Osteoblast (primary cell): ENCODE results near the gene RUNX2. TPM values are rescaled to one million over a fixed set of nuclear protein-coding genes. Genes with fewer than 3 reads are reported as not detected.
A peak's percentile ranks its signal among the peaks of the same experiment; 100 is the strongest.
"Not testable (repeated sequence)": the region's sequence is repeated elsewhere in the genome, so short reads cannot be mapped to it uniquely, and the experiment has no call there.

Experiments used
- DNase-seq: peaks from one replicate; pipeline ENCODE4 v3.0.0; 2011; ENCODE audit warnings: low spot score, mixed read lengths; ENCODE audit not compliant: insufficient read length; ENCODE audit errors: missing footprints
- H2AFZ ChIP-seq: 2 replicates; pipeline ENCODE4 v1.6.0; 2011; ENCODE audit warnings: mild to moderate bottlenecking, low read length
- H3K27ac ChIP-seq: 2 replicates; pipeline ENCODE4 v1.5.1; 2011; ENCODE audit warnings: mild to moderate bottlenecking, low read depth, low read length, moderate library complexity
- H3K27me3 ChIP-seq: 2 replicates; pipeline ENCODE4 v1.6.0; 2012; ENCODE audit warnings: mild to moderate bottlenecking, control low read depth, inconsistent platforms, low read length, moderate library complexity; ENCODE audit not compliant: insufficient read depth
- H3K36me3 ChIP-seq: 2 replicates; pipeline ENCODE4 v1.5.1; 2011; ENCODE audit warnings: mild to moderate bottlenecking, low read length, control low read depth, moderate library complexity; ENCODE audit not compliant: insufficient read depth
- H3K4me1 ChIP-seq: 2 replicates; pipeline ENCODE4 v1.5.1; 2011; ENCODE audit warnings: mild to moderate bottlenecking, low read length, control low read depth, moderate library complexity; ENCODE audit not compliant: insufficient read depth
- H3K4me2 ChIP-seq: 2 replicates; pipeline ENCODE4 v1.6.0; 2011; ENCODE audit warnings: mild to moderate bottlenecking, low read length; ENCODE audit not compliant: insufficient read depth
- H3K4me3 ChIP-seq: fragments of 200-600 bp; sonication (generic); 3 replicates; pipeline ENCODE4 v1.5.1; 2012; ENCODE audit warnings: mild to moderate bottlenecking, low read length, inconsistent platforms; ENCODE audit not compliant: insufficient read depth
- H3K79me2 ChIP-seq: 2 replicates; pipeline ENCODE4 v1.6.0; 2012; ENCODE audit warnings: mild to moderate bottlenecking, low read length, control low read depth, inconsistent platforms; ENCODE audit not compliant: insufficient read depth
- H3K9me3 ChIP-seq: 2 replicates; pipeline ENCODE4 v1.5.1; 2011; ENCODE audit warnings: low read depth, low read length, control low read depth
- H4K20me1 ChIP-seq: 2 replicates; pipeline ENCODE4 v1.6.0; 2012; ENCODE audit warnings: mild to moderate bottlenecking, low read length, control low read depth; ENCODE audit not compliant: insufficient read depth
- CTCF ChIP-seq: IDR thresholded peaks from 2 replicates; pipeline ENCODE4 v1.5.1; 2011; ENCODE audit warnings: mild to moderate bottlenecking, low read depth, low read length, moderate library complexity; ENCODE audit errors: extremely low read depth
- total RNA-seq: library from RNA; depleted of rRNA; stranded (reverse); fragments of >200 nt; gene quantifications from 2 replicates; pipeline ENCODE4 v1.2.3, GENCODE V29; 2012

The RUNX2 gene
- total RNA-seq, 1 donor, result 30.0 TPM

- peaks cover 31% of the 10 kb centered on the region for H3K79me2 ChIP-seq
- H3K9me3 ChIP-seq, result no peaks in the 10 kb centered on the region
- no peak for DNase-seq
- H3K4me3 ChIP-seq, result no peak overlapping the region
- peaks cover 24% of the 10 kb centered on the region for H3K36me3 ChIP-seq
- H3K27me3 ChIP-seq, result no peaks in the 10 kb centered on the region
- H3K4me1 ChIP-seq, result peaks cover 8% of the 10 kb centered on the region
- no peaks in the 10 kb centered on the region for H4K20me1 ChIP-seq
- no peak overlapping the region for H3K27ac ChIP-seq
- TF ChIP-seq CTCF, result no peak
- H3K4me2 ChIP-seq, result no peak overlapping the region
- no peak overlapping the region for H2AFZ ChIP-seq
These were observed 138.6 kb downstream of the RUNX2 start for GRCh38 chr6:45466686-45467085.

- not testable (repeated sequence) for H3K4me2 ChIP-seq, H3K4me1 ChIP-seq, H3K27ac ChIP-seq, H3K27me3 ChIP-seq, DNase-seq, H3K9me3 ChIP-seq, H3K4me3 ChIP-seq, H2AFZ ChIP-seq, H4K20me1 ChIP-seq
- Histone ChIP-seq H3K79me2 (peaks cover 27% of the 10 kb centered on the region), H3K36me3 (peaks cover 24% of the 10 kb centered on the region)
These were observed 139.3 kb downstream of the RUNX2 start for GRCh38 chr6:45467417-45467816.

GRCh38 chr6:45467853-45468252 is 139.7 kb downstream of the RUNX2 start:
- H4K20me1 ChIP-seq, result no peaks in the 10 kb centered on the region
- no peaks in the 10 kb centered on the region for H3K27me3 ChIP-seq
- H3K27ac ChIP-seq, result no peak overlapping the region
- no peak for TF ChIP-seq CTCF
- H2AFZ ChIP-seq, result no peak overlapping the region
- DNase-seq, result peak; percentile 49
- no peak overlapping the region for H3K4me2 ChIP-seq
- H3K36me3 ChIP-seq, result peaks cover 21% of the 10 kb centered on the region
- peaks cover 23% of the 10 kb centered on the region for H3K79me2 ChIP-seq
- H3K4me1 ChIP-seq, result peaks cover 13% of the 10 kb centered on the region
- no peaks in the 10 kb centered on the region for H3K9me3 ChIP-seq
- no peak overlapping the region for H3K4me3 ChIP-seq

GRCh38 chr6:45469663-45470062 is 141.5 kb downstream of the RUNX2 start:
- Histone ChIP-seq H3K4me1 (peaks cover 25% of the 10 kb centered on the region), H3K79me2 (peaks cover 36% of the 10 kb centered on the region), H3K36me3 (peaks cover 21% of the 10 kb centered on the region), H3K27ac (no peak overlapping the region), H3K4me2 (no peak overlapping the region), H3K9me3 (no peaks in the 10 kb centered on the region), H4K20me1 (no peaks in the 10 kb centered on the region), H3K27me3 (no peaks in the 10 kb centered on the region), H2AFZ (no peak overlapping the region), H3K4me3 (no peak overlapping the region)
- peak; percentile 45 for DNase-seq
- TF ChIP-seq CTCF, result no peak
